A673 (cell line): ENCODE measurements around the gene ROBO2. TPM values are rescaled to one million over a fixed set of nuclear protein-coding genes. Genes with fewer than 3 reads are reported as not detected.
A peak's percentile ranks its signal among the peaks of the same experiment; 100 is the strongest.

ENCODE experiments used
- BruUV-seq: library from RNA; stranded (reverse); fragments of 400-500 nt; replicated peaks from 2 replicates; lab custom pipeline; 2021; lab: Mats Ljungman, UMichigan
- CTCF ChIA-PET: fragments of 300-600 bp; sonication (Branson Sonifier 250); formaldehyde crosslinking; loops from one replicate; lab custom pipeline; 2022; ENCODE audit warnings: antibody characterized with exemption; lab: Charles Lee
- POLR2A ChIA-PET: fragments of 300-600 bp; sonication (Branson Sonifier 250); formaldehyde crosslinking; loops from one replicate; lab custom pipeline; 2022; ENCODE audit warnings: antibody characterized with exemption; ENCODE audit not compliant: low non-redundant PET; lab: Charles Lee
- DNase-seq: peaks from one replicate; pipeline ENCODE4 v3.0.0-alpha.2; 2015; ENCODE audit warnings: low spot score
- H3K27ac ChIP-seq: fragments of 200-600 bp; sonication (generic); 2 replicates; pipeline ENCODE4 v1.5.1; 2016; ENCODE audit warnings: mixed run types, low read depth, mild to moderate bottlenecking, mixed read lengths, antibody characterized with exemption, low read length; ENCODE audit not compliant: poor library complexity, severe bottlenecking
- H3K27me3 ChIP-seq: fragments of 200-600 bp; sonication (generic); replicated peaks from 2 replicates; pipeline ENCODE4 v1.6.1; 2017; ENCODE audit warnings: mixed run types, low read depth, mild to moderate bottlenecking, mixed read lengths, antibody characterized with exemption, low read length; ENCODE audit not compliant: insufficient read depth, poor library complexity
- H3K36me3 ChIP-seq: fragments of 200-600 bp; sonication (generic); 2 replicates; pipeline ENCODE4 v1.6.1; 2016; ENCODE audit warnings: mixed run types, mild to moderate bottlenecking, mixed read lengths, antibody characterized with exemption, low read length; ENCODE audit not compliant: insufficient read depth, poor library complexity, severe bottlenecking
- H3K4me1 ChIP-seq: fragments of 200-600 bp; sonication (generic); 2 replicates; pipeline ENCODE4 v1.6.1; 2017; ENCODE audit warnings: mixed run types, mild to moderate bottlenecking, mixed read lengths, antibody characterized with exemption, low read length; ENCODE audit not compliant: insufficient read depth, poor library complexity, severe bottlenecking
- H3K4me3 ChIP-seq: fragments of 200-600 bp; sonication (generic); 2 replicates; pipeline ENCODE4 v1.5.1; 2016; ENCODE audit warnings: low read depth, mixed run types, mild to moderate bottlenecking, mixed read lengths, low read length; ENCODE audit not compliant: poor library complexity, severe bottlenecking
- H3K9me3 ChIP-seq: fragments of 200-600 bp; sonication (generic); 2 replicates; pipeline ENCODE4 v1.6.1; 2016; ENCODE audit warnings: mixed run types, low read depth, mild to moderate bottlenecking, mixed read lengths, antibody characterized with exemption, low read length; ENCODE audit not compliant: poor library complexity, severe bottlenecking
- CTCF ChIP-seq: fragments of 300-800, 200-600 bp; sonication (generic); conservative IDR thresholded peaks from 2 replicates; pipeline ENCODE4 v1.5.1; 2017; ENCODE audit warnings: low read depth, mild to moderate bottlenecking, antibody characterized with exemption, low read length, moderate library complexity, mixed read lengths
- EZH2 ChIP-seq: fragments of 200-600 bp; sonication (generic); IDR thresholded peaks from 2 replicates; pipeline ENCODE4 v1.6.1; 2017; ENCODE audit warnings: borderline replicate concordance, low read depth, mild to moderate bottlenecking, mixed read lengths, antibody characterized with exemption, low read length; ENCODE audit not compliant: poor library complexity, severe bottlenecking
- intact Hi-C: fragments of 100-400 bp; cut with micrococcal nuclease; formaldehyde crosslinking; loops from one replicate; pipeline ENCODE4 v1.10.0; 2022; ENCODE audit not compliant: unreplicated experiment
- total RNA-seq: library from RNA; stranded (reverse); gene quantifications from 2 replicates; pipeline ENCODE4 v1.2.3, GENCODE V29; 2021

Gene ROBO2
- total RNA-seq, 1 experiment from 2014 or later = 17.5 TPM

GRCh38 chr3:77668376-77668775 lies 628.5 kb downstream of the ROBO2 start:
- no peak for TF ChIP-seq EZH2
- no peak for TF ChIP-seq CTCF
- POLR2A ChIA-PET = no interaction called here
- no TSS peak for BruUV-seq
- no peak overlapping the region for H3K4me3 ChIP-seq
- no peak overlapping the region for H3K27ac ChIP-seq
- H3K36me3 ChIP-seq = no peaks in the 10 kb centered on the region
- H3K27me3 ChIP-seq = no peaks in the 10 kb centered on the region
- CTCF ChIA-PET = no interaction called here
- H3K9me3 ChIP-seq = no peaks in the 10 kb centered on the region
- no peaks in the 10 kb centered on the region for H3K4me1 ChIP-seq
- DNase-seq = peak; percentile 1
- intact Hi-C loops = no loop called here

- no peak overlapping the region for H3K27ac ChIP-seq
- DNase-seq = no peak
- no peaks in the 10 kb centered on the region for H3K9me3 ChIP-seq
- CTCF ChIA-PET = no interaction called here
- POLR2A ChIA-PET = no interaction called here
- H3K36me3 ChIP-seq = no peaks in the 10 kb centered on the region
- no peak overlapping the region for H3K4me3 ChIP-seq
- intact Hi-C loops = no loop called here
- no peaks in the 10 kb centered on the region for H3K27me3 ChIP-seq
- no TSS peak for BruUV-seq
- TF ChIP-seq CTCF (no peak), EZH2 (no peak)
- H3K4me1 ChIP-seq = no peaks in the 10 kb centered on the region
Measured at GRCh38 chr3:77672016-77672415, 632.1 kb downstream of the ROBO2 start.

- TF ChIP-seq CTCF = no peak
- Histone ChIP-seq H3K4me1 (no peaks in the 10 kb centered on the region), H3K27ac (no peak overlapping the region), H3K36me3 (no peaks in the 10 kb centered on the region), H3K27me3 (no peaks in the 10 kb centered on the region), H3K9me3 (no peaks in the 10 kb centered on the region), H3K4me3 (no peak overlapping the region)
- BruUV-seq = no TSS peak
- DNase-seq = no peak
- POLR2A ChIA-PET = no interaction called here
- CTCF ChIA-PET = no interaction called here
- intact Hi-C loops = no loop called here
Measured at GRCh38 chr3:77682162-77682561, 642.3 kb downstream of the ROBO2 start.
